Liver (tissue), 9 donors: ENCODE data around the gene ISM1. TPM values are rescaled to one million over a fixed set of nuclear protein-coding genes. Genes with fewer than 3 reads are reported as not detected.

Experiments used
- DNase-seq: peaks from one replicate; pipeline ENCODE4 v3.0.0-alpha.2; 2017; ENCODE audit warnings: low spot score
- H3K27ac ChIP-seq, 2 donors: one replicate each; pipeline ENCODE4 v1.7.0; 2013; ENCODE audit warnings: inconsistent platforms in 2 of 2, low read length in 2 of 2, control low read depth in 1 of 2, low read depth in 1 of 2, mild to moderate bottlenecking in 1 of 2
- H3K27me3 ChIP-seq, 4 donors: one replicate each; pipeline versions ENCODE4 v1.6.1 to v1.7.0; 2013; ENCODE audit warnings: low read length in 3 of 4, inconsistent platforms in 1 of 4, mild to moderate bottlenecking in 1 of 4, moderate library complexity in 1 of 4; ENCODE audit not compliant: control insufficient read depth in 4 of 4, insufficient read depth in 4 of 4
- H3K36me3 ChIP-seq, 4 donors: one replicate each; pipeline versions ENCODE4 v1.6.1 to v1.7.0; 2013; ENCODE audit warnings: low read length in 3 of 4, mild to moderate bottlenecking in 3 of 4, low read depth in 1 of 4, moderate library complexity in 1 of 4; ENCODE audit not compliant: control insufficient read depth in 4 of 4, insufficient read depth in 3 of 4
- H3K4me1 ChIP-seq, 4 donors: one replicate each; pipeline versions ENCODE4 v1.6.1 to v1.7.0; 2013; ENCODE audit warnings: low read length in 3 of 4, mild to moderate bottlenecking in 3 of 4, moderate library complexity in 1 of 4; ENCODE audit not compliant: control insufficient read depth in 4 of 4, insufficient read depth in 4 of 4
- H3K4me3 ChIP-seq, 3 donors: one replicate each; pipeline versions ENCODE4 v1.6.1 to v1.7.0; 2013; ENCODE audit warnings: low read length in 3 of 3, control low read depth in 1 of 3, low read depth in 1 of 3, mild to moderate bottlenecking in 1 of 3
- H3K9ac ChIP-seq, 2 donors: one replicate each; pipeline ENCODE4 v1.7.0; 2013; ENCODE audit warnings: low read length in 2 of 2, mild to moderate bottlenecking in 2 of 2, moderate library complexity in 2 of 2, control low read depth in 1 of 2, low read depth in 1 of 2
- H3K9me3 ChIP-seq, 4 donors: one replicate each; pipeline versions ENCODE4 v1.6.1 to v1.7.0; 2013; ENCODE audit warnings: low read length in 3 of 4; ENCODE audit not compliant: control insufficient read depth in 4 of 4
- ATF3 ChIP-seq: IDR thresholded peaks from 2 replicates; pipeline ENCODE4 v1.6.1; 2016; ENCODE audit warnings: antibody characterized with exemption
- EGR1 ChIP-seq, 2 donors: IDR thresholded peaks; 2 replicates each; pipeline ENCODE4 v1.6.1; 2016 to 2018; ENCODE audit warnings: antibody characterized with exemption in 2 of 2, low read depth in 2 of 2
- FOXA1 ChIP-seq: IDR thresholded peaks from 2 replicates; pipeline ENCODE4 v1.6.1; 2016; ENCODE audit warnings: antibody characterized with exemption
- HNF4G ChIP-seq: IDR thresholded peaks from 2 replicates; pipeline ENCODE4 v1.6.1; 2016; ENCODE audit warnings: antibody characterized with exemption
- JUND ChIP-seq, 2 donors: IDR thresholded peaks; 2 replicates each; pipeline ENCODE4 v1.6.1; 2016; ENCODE audit warnings: antibody characterized with exemption in 2 of 2
- RAD21 ChIP-seq, 2 donors: IDR thresholded peaks; 2 replicates each; pipeline ENCODE4 v1.6.1; 2016; ENCODE audit warnings: antibody characterized with exemption in 2 of 2, mild to moderate bottlenecking in 2 of 2
- RXRA ChIP-seq, 2 donors: IDR thresholded peaks; 2 replicates each; pipeline ENCODE4 v1.6.1; 2017 to 2018; ENCODE audit warnings: antibody characterized with exemption in 2 of 2, mild to moderate bottlenecking in 1 of 2
- TAF1 ChIP-seq: conservative IDR thresholded peaks from 2 replicates; pipeline ENCODE4 v1.6.1; 2016; ENCODE audit warnings: antibody characterized with exemption, mild to moderate bottlenecking
- YY1 ChIP-seq: IDR thresholded peaks from 2 replicates; pipeline ENCODE4 v1.6.1; 2016; ENCODE audit warnings: antibody characterized with exemption, mild to moderate bottlenecking
- ZBTB33 ChIP-seq: IDR thresholded peaks from 2 replicates; pipeline ENCODE4 v1.6.1; 2016; ENCODE audit warnings: antibody characterized with exemption
- WGBS: extraction: QIAGEN DNeasy Blood & Tissue Kit; methylation state at CpG from one replicate; pipeline ENCODE4 v1.1.7; 2013; 5-methylcytosine and 5-hydroxymethylcytosine counted together
- polyA plus RNA-seq, 2 donors: library from polyadenylated mRNA; stranded (reverse) in 1 of 2; unstranded in 1 of 2; fragments of 200-250 nt in 1 of 2; fragments of >200 nt in 1 of 2; fragmentation: Nextera tagmentation in 1 of 2; extraction: Ambion mirVana in 1 of 2; gene quantifications; one replicate each; pipeline versions ENCODE4 v1.2.1 to v1.2.3, GENCODE V29; 2013 to 2015
- total RNA-seq, 2 donors: library from RNA; depleted of rRNA; stranded (reverse); fragments of >200 nt; gene quantifications; one replicate each; pipeline ENCODE4 v1.2.3, GENCODE V29; 2014
- TF ChIP-seq, protein P1 (sequence below): fragments of 150-350 bp; IDR thresholded peaks from 2 replicates; pipeline ENCODE4 v1.5.1; 2017; ENCODE audit warnings: improper control_type of control experiment, low read depth, low read length; ENCODE audit not compliant: missing input control
- donor health status: healthy.
- donor health status: healthy.
- donor health status: healthy.
- donor health status: healthy.
- donor health status: healthy.

Gene ISM1
- total and polyA plus RNA-seq, 4 donors = 0.82 to 6.4 (median 1.2) TPM; not detected in 1

- peaks cover 10 to 36% (median 20%) of the 10 kb centered on the region in 4 donors for H3K4me1 ChIP-seq
- no peak overlapping the region for H3K9ac ChIP-seq
- no peak overlapping the region for H3K27ac ChIP-seq
- no peak for TF ChIP-seq RXRA (IDR thresholded peaks at IDR 0.05)
- no peak for TF ChIP-seq ZBTB33
- no peak overlapping the region for H3K4me3 ChIP-seq
- no peaks in the 10 kb centered on the region for H3K9me3 ChIP-seq
- H3K36me3 ChIP-seq = no peaks in the 10 kb centered on the region
- 88% methylated on average over 13 of the region's 13 CpGs for WGBS
- DNase-seq = no peak
- no peaks in the 10 kb centered on the region for H3K27me3 ChIP-seq
Observed at GRCh38 chr20:13249118-13249797, 28.2 kb downstream of the ISM1 start.

GRCh38 chr20:13249798-13250170 lies 28.7 kb downstream of the ISM1 start:
- DNase-seq = no peak
- no peaks in the 10 kb centered on the region for H3K27me3 ChIP-seq
- H3K4me3 ChIP-seq = no peak overlapping the region
- H3K9ac ChIP-seq = no peak overlapping the region
- H3K9me3 ChIP-seq = no peaks in the 10 kb centered on the region
- no peak for TF ChIP-seq EGR1 (IDR thresholded peaks at IDR 0.05; ENCODE audit: low read depth in 2 of 2)
- TF ChIP-seq ATF3 = no peak
- no peak for TF ChIP-seq RXRA (IDR thresholded peaks at IDR 0.05)
- no peak for TF ChIP-seq FOXA1
- TF ChIP-seq RAD21 (IDR thresholded peaks at IDR 0.05) = no peak
- TF ChIP-seq TAF1 = no peak
- TF ChIP-seq HNF4G = no peak
- TF ChIP-seq YY1 = no peak
- WGBS = 84% methylated on average over 4 of the region's 4 CpGs
- no peak overlapping the region for H3K27ac ChIP-seq
- peaks cover 10 to 33% (median 14%) of the 10 kb centered on the region in 4 donors for H3K4me1 ChIP-seq
- no peaks in the 10 kb centered on the region for H3K36me3 ChIP-seq

DNA sequence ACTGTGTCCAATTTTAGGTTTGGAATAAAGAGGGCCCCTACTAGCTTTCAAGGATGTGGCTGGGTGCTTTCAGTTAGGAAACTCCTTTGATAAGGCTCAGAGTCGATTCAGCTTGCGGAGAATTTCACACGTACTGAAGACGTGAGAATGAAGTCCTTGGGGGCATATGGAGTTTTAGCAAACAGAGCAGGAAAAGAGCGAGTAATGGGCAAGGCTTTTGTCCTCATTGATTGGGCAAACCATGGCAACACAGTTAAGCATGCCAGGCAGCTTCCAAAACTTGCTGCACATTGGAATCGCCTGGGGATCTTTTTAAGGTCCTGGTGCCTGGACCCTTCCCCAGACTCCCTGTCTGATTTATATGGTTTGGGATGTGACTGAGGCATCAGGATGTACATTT lies 29.2 kb downstream of the ISM1 start:
- Histone ChIP-seq H3K36me3 (no peaks in the 10 kb centered on the region), H3K27me3 (no peaks in the 10 kb centered on the region), H3K9ac (no peak overlapping the region), H3K4me1 (peaks cover 9 to 28% (median 13%) of the 10 kb centered on the region in 4 donors), H3K9me3 (no peaks in the 10 kb centered on the region), H3K4me3 (no peak overlapping the region), H3K27ac (no peak overlapping the region)
- TF ChIP-seq ZBTB33 (no peak), JUND (IDR thresholded peaks at IDR 0.05) (no peak)
- TF ChIP-seq, protein P1, sequence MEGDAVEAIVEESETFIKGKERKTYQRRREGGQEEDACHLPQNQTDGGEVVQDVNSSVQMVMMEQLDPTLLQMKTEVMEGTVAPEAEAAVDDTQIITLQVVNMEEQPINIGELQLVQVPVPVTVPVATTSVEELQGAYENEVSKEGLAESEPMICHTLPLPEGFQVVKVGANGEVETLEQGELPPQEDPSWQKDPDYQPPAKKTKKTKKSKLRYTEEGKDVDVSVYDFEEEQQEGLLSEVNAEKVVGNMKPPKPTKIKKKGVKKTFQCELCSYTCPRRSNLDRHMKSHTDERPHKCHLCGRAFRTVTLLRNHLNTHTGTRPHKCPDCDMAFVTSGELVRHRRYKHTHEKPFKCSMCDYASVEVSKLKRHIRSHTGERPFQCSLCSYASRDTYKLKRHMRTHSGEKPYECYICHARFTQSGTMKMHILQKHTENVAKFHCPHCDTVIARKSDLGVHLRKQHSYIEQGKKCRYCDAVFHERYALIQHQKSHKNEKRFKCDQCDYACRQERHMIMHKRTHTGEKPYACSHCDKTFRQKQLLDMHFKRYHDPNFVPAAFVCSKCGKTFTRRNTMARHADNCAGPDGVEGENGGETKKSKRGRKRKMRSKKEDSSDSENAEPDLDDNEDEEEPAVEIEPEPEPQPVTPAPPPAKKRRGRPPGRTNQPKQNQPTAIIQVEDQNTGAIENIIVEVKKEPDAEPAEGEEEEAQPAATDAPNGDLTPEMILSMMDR = no peak
- 84% methylated on average over 6 of the region's 6 CpGs for WGBS
- no peak for DNase-seq
